Heart right ventricle (tissue), 16 donors: ENCODE measurements around the gene IRX3. TPM values are rescaled to one million over a fixed set of nuclear protein-coding genes. Genes with fewer than 3 reads are reported as not detected.

Experiments
- ATAC-seq, 8 donors: fragments of 200-7000 bp; cut with Tn5 transposase; one replicate each; pipeline ENCODE4 v1.9.1; 2020; ENCODE audit warnings: mild to moderate bottlenecking in 8 of 8, moderate library complexity in 8 of 8, moderate number of reproducible peaks in 1 of 8
- DNase-seq, 2 donors: peaks; one replicate each; pipeline ENCODE4 v3.0.0-alpha.2; 2020
- H3K27ac ChIP-seq, 10 donors: fragments of 200-600 bp; sonication (generic) in 2 of 10; one replicate each; pipeline versions ENCODE4 v1.5.0 to v1.8.0; 2020 to 2022; ENCODE audit warnings: mild to moderate bottlenecking in 3 of 10
- H3K27me3 ChIP-seq, 7 donors: fragments of 200-600 bp; one replicate each; pipeline ENCODE4 v1.8.0; 2021 to 2022; ENCODE audit warnings: mild to moderate bottlenecking in 2 of 7
- H3K36me3 ChIP-seq, 9 donors: fragments of 200-600 bp; sonication (generic) in 1 of 9; one replicate each; pipeline versions ENCODE4 v1.5.0 to v1.8.0; 2020 to 2022; ENCODE audit warnings: mild to moderate bottlenecking in 2 of 9
- H3K4me1 ChIP-seq, 9 donors: fragments of 200-600 bp; sonication (generic) in 1 of 9; one replicate each; pipeline versions ENCODE4 v1.5.0 to v1.8.0; 2020 to 2022; ENCODE audit warnings: mild to moderate bottlenecking in 4 of 9
- H3K4me3 ChIP-seq, 10 donors: fragments of 200-600 bp; sonication (generic) in 2 of 10; one replicate each; pipeline versions ENCODE4 v1.5.0 to v1.8.0; 2020 to 2022; ENCODE audit warnings: mild to moderate bottlenecking in 7 of 10, moderate library complexity in 2 of 10
- H3K9me3 ChIP-seq, 11 donors: fragments of 200-600 bp in 10 of 11; sonication (generic) in 2 of 11; one replicate each; pipeline versions ENCODE4 v1.5.0 to v1.8.0; 2013 to 2022; ENCODE audit warnings: mild to moderate bottlenecking in 2 of 11, control low read depth in 1 of 11, moderate library complexity in 1 of 11
- CTCF ChIP-seq, 9 donors: fragments of 200-600 bp; sonication (generic) in 2 of 9; IDR thresholded peaks; one replicate each; pipeline versions ENCODE4 v1.5.0 to v1.8.0; 2021 to 2022; ENCODE audit warnings: antibody characterized with exemption in 9 of 9, mild to moderate bottlenecking in 5 of 9, moderate library complexity in 1 of 9
- WGBS, 2 donors: extraction: QIAGEN DNeasy Blood & Tissue Kit; methylation state at CpG; one replicate each; pipeline ENCODE4 v1.1.7; 2013; ENCODE audit warnings: inconsistent platforms in 1 of 2; 5-methylcytosine and 5-hydroxymethylcytosine counted together
- intact Hi-C, 10 donors: fragments of 100-400 bp; cut with DNase I; formaldehyde crosslinking; loops; one replicate each; pipeline versions ENCODE4 v1.11.1 to v1.14.2; 2022
- polyA plus RNA-seq, 2 donors: library from polyadenylated mRNA; stranded (reverse); fragments of 200-250 nt; gene quantifications; one replicate each; pipeline ENCODE4 v1.2.3, GENCODE V29; 2013
- total RNA-seq, 10 donors: library from RNA; stranded (reverse); fragmentation: NEBNext Ultra II Directional in 3 of 10; extraction: Animal tissue kit (Norgen Biotek cat#: 25700) in 3 of 10; gene quantifications; one replicate each; pipeline versions ENCODE4 v1.2.1 to v1.2.4, GENCODE V29; 2021 to 2023
- donor health status: Arrhythmogenic right ventricular cardiomyopathy.
- donor health status: ischemic (EF 13 %, LVEDD 7.1; RV severe dilation, severe dysfunction).
- donor health status: healthy with polysubstance abuse.
- donor health status: DM: no; HTN: yes; CAD: no.
- donor health status: DM: no; HTN: no; CAD: no.
- donor health status: ischemic (EF 25% LVEDD 6.9; RV normal size, moderate dysfunction).
- donor health status: ischemic (EF 25% LVEDD 5.7; RV mildly dilated, moderate dysfunction).
- donor health status: healthy.
- donor health status: DM: yes; HTN: yes; CAD: no.
- donor health status: Ischemic cardiomyopathy.
- donor health status: ischemic (EF 35%, LVEDD 5.7; RV mildly dilated, moderate dysfunction).
- donor health status: nonischemic (EF 11% LVEDD 7.7; RV severe dilation, severe dysfunction).
- donor health status: DM: yes; HTN: yes; CAD: no.
- donor health status: PGD.
- donor health status: ischemic (EF 29% LVEDD 5.4; RV normal size, mild dysfunction).
- donor health status: nonischemic (EF 23%, LVEDD 6.1; RV moderate dilation, normal function).

IRX3 gene
- total and polyA plus RNA-seq, 12 donors, result 24.7 to 85.7 (median 65.1) TPM

DNA sequence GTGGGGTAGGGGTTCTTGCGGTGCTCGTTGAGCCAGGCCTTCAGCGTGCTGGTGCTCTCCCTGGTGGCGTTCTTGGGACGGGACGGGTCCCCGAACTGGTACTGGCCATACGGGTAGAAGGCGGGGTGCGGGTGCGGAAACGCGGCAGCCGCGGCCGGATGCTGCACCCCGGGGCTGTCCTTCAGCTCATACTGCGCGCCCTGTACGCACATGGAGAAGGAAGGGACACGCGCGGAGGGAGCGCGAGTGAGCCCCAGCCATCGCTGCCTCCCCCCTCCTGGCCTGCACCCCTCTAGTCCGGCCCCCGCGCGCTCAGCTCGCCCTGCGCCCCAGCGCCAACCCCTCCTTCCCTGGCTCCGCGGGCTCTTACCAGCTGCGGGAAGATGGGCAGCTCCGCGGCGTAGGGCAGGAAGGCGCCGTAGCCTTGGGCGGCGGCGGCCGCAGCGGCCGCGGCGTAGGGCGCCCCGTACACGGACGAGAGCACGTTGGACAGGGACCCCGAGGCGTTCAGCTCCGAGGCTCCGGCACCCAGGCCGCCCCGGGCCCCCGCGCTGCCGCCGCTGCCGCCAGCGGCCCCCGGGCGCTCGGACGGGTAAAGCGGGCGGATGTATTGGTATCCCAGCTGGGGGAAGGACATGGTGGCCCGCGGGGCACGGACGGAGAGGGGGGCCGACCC is 1.0 kb downstream of the IRX3 start:
- WGBS, 2 donors, result 0 to 1% methylated on average over 64 to 77 of the region's 77 CpGs
- H3K4me1 ChIP-seq, result peaks cover 0 to 54% (median 23%) of the 10 kb centered on the region in 9 donors
- intact Hi-C loops, result loop anchor here in 9 of 10 donors (2.0 to 10.0 kb wide), 25 partner anchors 91 to 1087 kb away; partner anchors contain the start of gene IRX5 (in 2 of the 9)
- H3K27ac ChIP-seq, result peak overlapping the region; percentile 84 to 98 (median 94)
- peaks cover 0 to 7% (median 0%) of the 10 kb centered on the region in 9 donors for H3K36me3 ChIP-seq
- peak overlapping the region; percentile 61 to 93 (median 73) for H3K4me3 ChIP-seq
- ATAC-seq, result peak in 4 of 8 donors; percentile 0 to 6 (median 2)
- peak; percentile 27 to 45 for DNase-seq
- peak in 4 of 9 donors; percentile 15 to 35 (median 20) for TF ChIP-seq CTCF (IDR thresholded peaks at IDR 0.05)
- no peaks in the 10 kb centered on the region for H3K9me3 ChIP-seq
- peaks cover 0 to 100% (median 41%) of the 10 kb centered on the region in 7 donors for H3K27me3 ChIP-seq

DNA sequence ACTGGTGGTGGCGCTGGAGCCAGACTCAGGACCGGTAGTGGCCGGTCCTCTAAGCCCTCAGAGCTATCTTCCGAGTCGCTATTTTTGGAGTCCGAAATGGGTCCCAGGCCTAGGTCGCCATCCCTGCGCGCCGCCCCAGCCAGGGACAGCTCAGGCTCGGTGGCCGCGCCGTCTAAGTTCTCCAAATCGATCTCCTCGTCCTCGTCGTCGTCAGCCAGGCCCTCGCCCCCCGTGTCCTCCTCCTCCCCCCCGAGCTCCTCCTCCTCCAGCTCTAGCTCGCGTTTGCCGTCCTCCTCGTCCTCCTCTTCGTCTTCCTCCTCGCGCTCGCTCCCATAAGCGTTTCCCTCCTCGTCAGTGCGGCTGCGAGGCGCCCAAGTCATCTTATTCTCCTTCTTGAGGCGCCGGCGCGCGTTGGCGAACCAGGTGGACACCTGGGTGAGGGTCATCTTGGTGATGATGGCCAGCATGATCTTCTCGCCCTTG is 1.6 kb downstream of the IRX3 start:
- peaks cover 0 to 7% (median 0%) of the 10 kb centered on the region in 9 donors for H3K36me3 ChIP-seq
- H3K4me3 ChIP-seq, result peak overlapping the region; percentile 61 to 93 (median 73)
- peak overlapping the region in 9 of 10 donors; percentile 84 to 98 (median 94) for H3K27ac ChIP-seq
- WGBS, 2 donors, result 6% methylated on average over 42 of the region's 42 CpGs
- no peak for ATAC-seq
- peaks cover 0 to 49% (median 23%) of the 10 kb centered on the region in 9 donors for H3K4me1 ChIP-seq
- no peak for TF ChIP-seq CTCF (IDR thresholded peaks at IDR 0.05)
- intact Hi-C loops, result loop anchor here (2.0 to 10.0 kb wide), 25 partner anchors 90 to 1087 kb away; partner anchors contain the start of gene IRX5 (in 2 of the 10)
- H3K27me3 ChIP-seq, result peaks cover 0 to 100% (median 36%) of the 10 kb centered on the region in 7 donors
- peak in 1 of 2 donors; percentile 19 for DNase-seq
- no peaks in the 10 kb centered on the region for H3K9me3 ChIP-seq

DNA sequence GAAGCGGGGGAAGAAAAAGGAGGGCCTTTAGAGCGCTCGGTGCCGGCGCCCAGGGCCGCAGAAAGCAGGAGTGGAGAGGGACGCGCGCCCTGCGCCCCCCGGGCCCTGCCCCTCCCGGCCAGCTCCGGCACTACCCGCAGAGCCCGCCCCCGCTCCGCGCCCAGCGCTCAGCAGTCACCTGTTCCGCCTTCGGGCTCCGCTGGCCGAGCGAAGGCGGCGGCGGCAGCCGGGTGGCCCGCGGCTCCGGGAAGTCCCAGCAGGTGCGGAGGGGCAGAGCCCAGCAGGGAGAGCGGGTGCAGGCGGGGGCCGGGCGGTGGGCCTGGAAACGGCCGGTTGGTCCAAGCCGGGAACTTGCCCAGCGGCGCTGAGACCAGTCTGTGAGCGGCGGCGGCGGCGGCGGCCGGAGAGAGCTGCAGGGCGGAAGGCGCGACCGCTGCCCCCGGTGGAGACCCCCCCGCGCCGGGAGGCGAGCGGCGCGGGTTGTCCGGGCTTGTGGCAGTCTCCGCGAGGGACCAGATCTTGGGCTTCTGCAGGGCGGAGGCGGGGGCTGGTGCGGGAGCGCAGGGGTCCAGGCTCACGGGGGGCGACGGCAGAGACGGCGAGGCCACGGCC is 2.2 kb downstream of the IRX3 start:
- no peak for DNase-seq
- WGBS, 2 donors, result 13 to 14% methylated on average over 56 to 71 of the region's 73 CpGs
- Histone ChIP-seq H3K36me3 (peaks cover 0 to 7% (median 0%) of the 10 kb centered on the region in 9 donors), H3K9me3 (no peaks in the 10 kb centered on the region), H3K27me3 (peaks cover 0 to 100% (median 32%) of the 10 kb centered on the region in 7 donors), H3K4me3 (peak overlapping the region; percentile 61 to 93 (median 73)), H3K4me1 (peaks cover 0 to 46% (median 23%) of the 10 kb centered on the region in 9 donors), H3K27ac (peak overlapping the region in 9 of 10 donors; percentile 84 to 98 (median 94))
- TF ChIP-seq CTCF (IDR thresholded peaks at IDR 0.05), result no peak
- intact Hi-C loops, result loop anchor here (2.0 to 10.0 kb wide), 19 partner anchors 90 to 1080 kb away; partner anchors contain the start of gene IRX5 (in 1 of the 10)
- no peak for ATAC-seq

- Histone ChIP-seq H3K27ac (peak overlapping the region in 9 of 10 donors; percentile 84 to 98 (median 94)), H3K9me3 (no peaks in the 10 kb centered on the region), H3K4me1 (peaks cover 0 to 44% (median 23%) of the 10 kb centered on the region in 9 donors), H3K4me3 (peak overlapping the region; percentile 61 to 93 (median 73)), H3K36me3 (peaks cover 0 to 7% (median 0%) of the 10 kb centered on the region in 9 donors), H3K27me3 (peaks cover 0 to 96% (median 26%) of the 10 kb centered on the region in 7 donors)
- DNase-seq (no peak), ATAC-seq (no peak)
- no peak for TF ChIP-seq CTCF (IDR thresholded peaks at IDR 0.05)
- WGBS, 2 donors, result 40 to 42% methylated on average over 27 to 31 of the region's 31 CpGs
- intact Hi-C loops, result loop anchor here (1.0 to 10.0 kb wide), 22 partner anchors 89 to 1081 kb away; partner anchors contain the start of gene IRX5 (in 1 of the 10)
These were observed 2.8 kb downstream of the IRX3 start for GRCh38 chr16:54283725-54284318.
